ENCODE measurements around the gene MPPED1.

DNA sequence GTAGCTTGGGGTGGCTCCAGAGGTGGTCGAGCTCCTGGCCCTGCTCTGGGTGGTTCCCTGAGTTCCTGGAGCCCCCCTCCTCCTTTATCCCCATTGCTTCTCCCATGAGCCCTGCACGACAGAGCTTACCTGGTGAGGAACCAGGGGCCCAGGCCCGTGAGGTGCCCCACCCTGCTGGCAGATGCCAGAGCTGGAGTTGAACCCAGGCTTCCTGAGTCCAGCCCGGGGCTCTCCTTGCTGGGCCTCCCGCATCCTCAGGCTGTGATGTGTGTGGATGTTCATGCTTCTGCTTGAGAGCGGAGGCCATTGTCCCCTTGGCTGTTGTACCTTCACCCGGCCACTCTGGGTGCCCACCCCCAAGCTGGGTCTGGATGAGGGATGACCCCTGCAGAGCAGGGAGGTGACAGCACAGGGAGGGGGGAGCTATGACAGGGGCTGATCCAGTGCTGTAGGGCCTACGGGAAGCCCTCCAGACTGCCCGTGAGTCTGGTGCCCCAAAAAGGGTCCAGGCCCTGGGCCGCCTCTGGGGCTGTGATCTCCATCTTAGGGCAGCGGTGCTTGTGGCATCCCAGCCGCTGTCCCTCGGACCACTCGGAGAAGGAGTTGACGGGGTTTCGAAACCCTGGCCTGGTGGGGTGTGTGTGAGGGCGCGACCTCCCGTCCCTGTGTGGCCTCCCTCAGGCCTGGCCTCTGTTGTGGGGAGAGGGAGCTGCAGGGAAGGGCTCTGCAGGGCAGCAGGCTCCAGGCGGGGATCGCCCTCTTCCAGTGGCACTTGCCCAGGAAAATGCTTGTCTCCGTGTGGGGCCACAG, 14.4 kb downstream of the MPPED1 start:
- TF ChIP-seq, protein P1, sequence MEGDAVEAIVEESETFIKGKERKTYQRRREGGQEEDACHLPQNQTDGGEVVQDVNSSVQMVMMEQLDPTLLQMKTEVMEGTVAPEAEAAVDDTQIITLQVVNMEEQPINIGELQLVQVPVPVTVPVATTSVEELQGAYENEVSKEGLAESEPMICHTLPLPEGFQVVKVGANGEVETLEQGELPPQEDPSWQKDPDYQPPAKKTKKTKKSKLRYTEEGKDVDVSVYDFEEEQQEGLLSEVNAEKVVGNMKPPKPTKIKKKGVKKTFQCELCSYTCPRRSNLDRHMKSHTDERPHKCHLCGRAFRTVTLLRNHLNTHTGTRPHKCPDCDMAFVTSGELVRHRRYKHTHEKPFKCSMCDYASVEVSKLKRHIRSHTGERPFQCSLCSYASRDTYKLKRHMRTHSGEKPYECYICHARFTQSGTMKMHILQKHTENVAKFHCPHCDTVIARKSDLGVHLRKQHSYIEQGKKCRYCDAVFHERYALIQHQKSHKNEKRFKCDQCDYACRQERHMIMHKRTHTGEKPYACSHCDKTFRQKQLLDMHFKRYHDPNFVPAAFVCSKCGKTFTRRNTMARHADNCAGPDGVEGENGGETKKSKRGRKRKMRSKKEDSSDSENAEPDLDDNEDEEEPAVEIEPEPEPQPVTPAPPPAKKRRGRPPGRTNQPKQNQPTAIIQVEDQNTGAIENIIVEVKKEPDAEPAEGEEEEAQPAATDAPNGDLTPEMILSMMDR (IDR thresholded peaks at IDR 0.05): no peak
- no peak for TF ChIP-seq EZH2 (IDR thresholded peaks at IDR 0.05; ENCODE audit: borderline replicate concordance, insufficient read depth, low read depth, low read length, poor library complexity, severe bottlenecking)

Data from B cell (primary cell).